Globus pallidus (tissue), 1 donor: ENCODE data around the gene ZNF423.
"Not testable (repeated sequence)": the region's sequence is repeated elsewhere in the genome, so short reads cannot be mapped to it uniquely, and the experiment has no call there.

Experiments
- DNase-seq: peaks from one replicate; pipeline ENCODE4 v3.0.0-alpha.2; 2015; ENCODE audit warnings: low spot score

Gene ZNF423

DNA sequence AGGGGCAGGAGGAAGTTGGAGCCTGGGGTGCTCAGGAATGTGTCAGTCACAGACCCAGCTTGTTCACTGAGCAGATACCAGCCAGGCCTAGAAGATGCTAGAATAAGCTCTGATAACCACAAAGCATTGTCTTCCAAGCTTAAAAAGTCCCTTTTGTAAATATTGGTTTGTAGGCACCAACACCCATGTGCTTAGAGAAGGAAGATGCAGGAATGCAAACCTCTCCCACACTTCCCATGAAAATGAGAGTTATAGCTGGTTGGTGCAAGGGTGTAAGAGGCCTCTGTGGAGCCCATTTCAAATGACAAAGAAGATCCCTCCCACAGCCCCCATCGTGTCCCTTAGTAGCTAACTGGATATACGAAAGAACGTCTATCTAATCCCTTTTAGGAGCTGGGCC lies 272.0 kb downstream of the ZNF423 start:
- no peak for DNase-seq

DNA sequence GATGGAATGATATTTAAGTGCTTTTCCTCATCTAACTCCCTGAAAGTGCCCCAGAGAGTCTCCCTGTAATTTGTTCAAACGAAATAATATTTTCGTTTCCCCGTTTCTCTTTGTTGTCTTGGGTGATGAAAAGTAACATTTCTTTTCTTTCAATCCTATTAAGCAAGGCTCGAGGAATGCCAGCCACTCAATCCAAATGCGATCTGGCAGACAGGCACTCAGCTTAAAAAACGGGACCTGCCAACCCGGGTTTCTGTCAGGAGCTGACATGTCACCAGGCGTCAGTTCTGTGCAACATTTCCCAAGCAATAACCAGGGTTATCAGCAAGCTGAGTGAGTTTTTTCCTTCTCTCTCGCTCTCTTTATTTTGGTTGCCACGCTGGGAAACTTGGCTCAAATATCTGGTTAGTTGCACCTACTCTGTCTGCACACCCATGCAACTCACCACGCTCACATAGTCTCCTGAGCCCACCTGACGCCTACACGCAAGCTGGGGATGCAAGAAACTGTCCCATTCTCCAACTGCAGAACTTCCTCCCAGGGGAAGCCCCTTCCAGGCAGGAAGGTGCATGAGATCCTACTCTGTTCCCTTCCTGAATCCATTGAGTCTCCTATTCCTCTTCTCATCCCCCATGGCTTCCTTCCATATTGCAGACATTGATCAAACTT lies 274.1 kb downstream of the ZNF423 start:
- DNase-seq: no peak

DNA sequence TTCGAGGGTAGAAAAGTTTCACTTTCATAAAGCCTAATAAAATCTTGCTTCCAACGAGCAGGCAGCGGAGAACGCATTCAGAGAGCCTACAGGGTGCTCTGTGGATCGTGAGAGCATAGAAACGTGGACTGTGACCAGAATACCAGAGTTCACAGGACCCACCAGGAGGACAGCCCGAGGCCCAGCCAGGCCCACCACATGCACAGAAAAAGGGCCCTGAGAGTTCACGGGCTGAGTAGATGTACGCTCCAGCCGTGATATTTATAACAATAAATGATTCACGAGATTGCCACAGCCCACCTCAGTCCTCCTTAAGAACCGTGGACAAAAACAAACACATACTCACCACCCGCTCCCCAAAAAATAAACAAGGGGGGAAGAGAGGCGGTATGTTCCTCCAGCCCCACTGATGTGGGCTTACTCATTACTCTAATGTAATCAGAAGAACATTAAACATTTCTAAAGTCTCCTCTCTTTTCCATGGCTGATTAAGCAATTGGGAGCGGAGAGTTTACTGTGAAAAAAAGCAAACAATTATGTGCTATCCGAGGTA lies 275.1 kb downstream of the ZNF423 start:
- DNase-seq: no peak

DNA sequence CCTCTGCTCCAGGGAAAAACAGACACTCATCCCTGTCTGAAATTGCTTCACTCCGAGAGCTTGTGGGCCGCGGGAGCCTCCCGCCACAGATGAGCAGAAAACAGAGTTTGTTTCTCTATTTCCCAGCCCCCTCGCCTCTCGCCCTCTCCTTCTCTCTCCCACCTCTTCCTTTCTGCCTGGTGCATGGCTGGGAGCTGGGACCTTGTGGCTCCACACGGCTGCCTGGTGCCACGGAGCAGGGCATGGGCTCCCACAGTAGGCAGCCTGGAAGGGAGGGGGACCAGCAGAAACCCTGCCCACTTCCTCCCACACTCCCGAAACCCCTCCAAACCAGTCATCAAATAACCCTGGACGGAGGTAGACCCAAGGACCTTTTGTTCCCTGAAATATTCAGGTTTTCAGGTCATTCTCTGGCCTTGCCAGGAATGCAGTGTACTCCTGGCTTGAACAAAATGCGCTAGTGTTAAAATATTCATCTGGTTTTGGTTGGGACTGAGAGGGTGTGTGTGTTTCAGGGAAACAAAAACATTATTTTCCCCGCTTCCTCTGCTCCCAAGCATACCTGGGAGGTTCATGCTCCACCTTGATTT lies 277.4 kb downstream of the ZNF423 start:
- no peak for DNase-seq

DNA sequence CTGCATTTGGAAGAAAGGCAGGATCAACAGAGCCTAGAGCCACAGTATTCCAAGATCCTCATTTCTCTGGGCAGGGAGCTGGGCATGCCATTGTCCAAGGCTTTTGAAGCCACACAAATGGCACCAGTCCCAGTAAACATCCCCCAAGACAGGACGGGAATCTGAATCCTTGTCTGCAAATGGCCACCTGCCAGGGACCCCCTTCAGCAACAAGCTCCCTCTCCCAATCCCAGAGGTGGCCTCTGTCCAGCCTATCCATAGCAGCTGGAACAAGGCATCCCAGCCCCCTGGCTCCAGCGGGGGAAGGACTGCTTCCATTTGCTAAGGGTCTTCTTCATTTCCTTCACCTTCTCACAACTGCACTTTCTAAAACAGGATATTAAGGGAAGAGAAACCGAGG lies 277.9 kb downstream of the ZNF423 start:
- no peak for DNase-seq

DNA sequence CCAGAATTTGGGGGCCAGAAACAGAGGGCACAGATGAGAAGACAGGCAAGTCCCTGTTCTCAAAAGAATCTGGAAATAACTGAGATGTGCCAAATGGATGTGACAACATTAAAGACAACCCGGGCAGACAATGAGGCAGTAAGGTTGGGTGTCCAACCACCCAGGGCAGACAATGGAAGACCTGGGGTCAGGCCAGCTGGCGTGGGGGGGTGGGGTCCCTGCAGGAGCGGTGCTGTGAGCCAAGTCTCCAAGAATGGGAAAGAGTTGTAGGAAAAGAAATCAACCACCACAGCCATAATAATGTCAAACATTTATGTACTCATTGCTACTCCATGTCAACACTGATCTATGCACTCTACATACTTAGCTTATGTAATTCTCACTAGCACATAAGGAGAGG lies 279.0 kb downstream of the ZNF423 start:
- no peak for DNase-seq

DNA sequence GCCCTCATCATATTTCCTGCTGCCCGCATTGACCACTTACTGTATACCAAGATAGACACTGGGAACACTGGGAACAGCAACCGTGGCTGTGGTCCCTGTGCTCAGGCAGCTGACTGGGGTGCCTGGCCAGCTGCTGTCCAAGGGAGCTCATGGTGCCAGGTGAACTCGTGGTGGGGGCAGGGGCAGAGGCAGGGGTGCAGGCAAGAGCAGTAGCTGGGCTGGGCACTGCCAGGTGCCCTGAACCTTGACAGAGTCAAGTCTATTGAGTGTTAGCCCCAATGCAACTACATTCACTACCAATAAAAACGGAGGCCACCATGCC lies 279.8 kb downstream of the ZNF423 start:
- DNase-seq: no peak

DNA sequence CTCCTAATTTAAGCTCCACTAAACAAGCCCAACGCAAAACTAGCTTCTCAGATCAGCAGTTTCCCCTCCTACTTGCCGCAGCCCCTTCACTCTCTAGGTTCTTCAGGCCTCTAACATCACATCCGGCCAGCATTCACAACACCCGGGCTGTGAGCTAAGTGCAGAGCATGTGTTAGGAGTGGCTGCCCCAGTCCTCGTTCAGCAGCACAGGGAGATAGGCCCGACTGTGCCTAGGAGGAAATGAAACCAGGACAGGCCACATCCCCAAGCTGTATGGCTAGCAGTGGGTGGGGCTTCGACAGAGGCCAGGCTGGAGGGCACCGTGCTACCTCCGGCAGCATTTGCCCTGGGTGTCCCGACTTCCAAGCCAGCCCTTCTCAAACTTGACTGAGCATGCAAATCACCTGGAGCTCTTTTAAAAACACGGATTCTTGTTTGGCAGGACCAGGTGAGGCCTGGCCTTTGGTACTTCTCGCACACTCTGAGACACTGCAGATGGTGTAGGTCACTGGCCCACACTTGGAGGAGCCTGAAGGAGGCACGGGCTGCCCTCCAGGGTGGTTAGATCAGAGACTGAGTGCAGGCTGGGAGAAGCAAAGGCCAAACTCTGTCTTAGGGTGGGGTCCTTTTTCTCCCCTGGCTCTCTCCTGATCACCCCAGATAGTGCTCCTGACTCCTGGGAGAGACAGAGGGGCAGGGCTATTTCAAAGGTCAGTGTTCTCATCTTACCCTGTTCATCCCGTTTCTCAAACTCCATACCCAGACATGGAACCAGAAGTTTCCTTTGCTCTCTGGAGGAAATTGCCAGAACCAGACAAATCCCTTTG lies 280.4 kb downstream of the ZNF423 start:
- DNase-seq: peak; percentile 60

DNA sequence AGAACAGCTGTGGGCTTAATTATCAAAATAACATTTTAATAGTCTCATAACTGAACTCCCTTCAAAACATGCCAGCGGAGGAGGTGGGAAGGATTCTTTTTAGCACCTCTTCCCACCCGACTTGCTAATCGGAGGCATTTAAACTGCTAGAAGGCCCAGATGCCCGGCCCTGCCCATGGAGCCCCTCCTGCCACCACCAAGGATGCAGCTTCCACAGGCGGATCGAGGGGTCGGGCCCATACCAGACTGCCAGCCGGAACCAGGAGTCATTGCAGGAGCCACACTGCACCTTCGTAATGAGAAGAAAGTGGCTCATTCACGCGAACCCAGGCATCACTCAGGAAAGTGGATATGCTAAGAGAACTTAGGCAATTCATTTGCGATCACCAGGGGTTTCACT lies 281.1 kb downstream of the ZNF423 start:
- no peak for DNase-seq

DNA sequence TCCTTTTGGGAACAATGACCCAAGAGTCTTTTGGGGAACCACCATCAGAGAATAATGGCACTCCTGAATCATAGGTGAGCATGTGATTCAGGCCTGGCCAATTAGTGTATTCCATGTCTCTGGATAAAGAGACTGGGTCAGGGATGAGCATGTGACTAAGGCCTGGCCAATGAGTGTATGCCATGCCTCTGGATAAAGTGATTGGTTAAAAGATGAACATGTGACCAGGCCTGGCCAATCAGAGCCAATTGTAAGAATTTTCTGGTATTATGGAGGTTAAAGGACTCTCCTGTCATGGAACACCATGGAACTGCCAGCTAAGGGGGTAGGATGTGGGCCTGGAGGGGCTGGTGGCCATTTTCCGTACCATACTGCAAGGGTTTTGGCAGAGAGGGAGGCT lies 288.0 kb downstream of the ZNF423 start:
- no peak for DNase-seq

DNA sequence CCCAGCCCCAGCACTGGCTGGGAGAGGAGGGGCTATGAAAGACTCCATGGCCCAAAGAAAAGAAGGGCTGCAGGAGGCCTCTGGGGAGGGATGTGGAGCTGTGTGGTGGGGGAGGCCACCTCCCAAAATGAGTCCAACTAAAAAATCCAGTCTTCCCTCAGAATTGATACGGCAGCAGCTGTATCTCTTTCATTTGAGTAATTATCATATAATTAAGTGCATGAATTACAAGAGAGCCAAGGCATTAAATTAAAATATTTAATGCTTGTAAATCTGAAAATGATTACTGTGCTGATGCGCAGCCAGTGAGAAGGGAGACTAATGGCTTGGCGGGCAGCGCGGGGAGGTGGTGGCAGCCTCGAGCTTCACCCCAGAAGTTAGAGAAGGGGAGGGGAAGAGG lies 289.5 kb downstream of the ZNF423 start:
- no peak for DNase-seq

DNA sequence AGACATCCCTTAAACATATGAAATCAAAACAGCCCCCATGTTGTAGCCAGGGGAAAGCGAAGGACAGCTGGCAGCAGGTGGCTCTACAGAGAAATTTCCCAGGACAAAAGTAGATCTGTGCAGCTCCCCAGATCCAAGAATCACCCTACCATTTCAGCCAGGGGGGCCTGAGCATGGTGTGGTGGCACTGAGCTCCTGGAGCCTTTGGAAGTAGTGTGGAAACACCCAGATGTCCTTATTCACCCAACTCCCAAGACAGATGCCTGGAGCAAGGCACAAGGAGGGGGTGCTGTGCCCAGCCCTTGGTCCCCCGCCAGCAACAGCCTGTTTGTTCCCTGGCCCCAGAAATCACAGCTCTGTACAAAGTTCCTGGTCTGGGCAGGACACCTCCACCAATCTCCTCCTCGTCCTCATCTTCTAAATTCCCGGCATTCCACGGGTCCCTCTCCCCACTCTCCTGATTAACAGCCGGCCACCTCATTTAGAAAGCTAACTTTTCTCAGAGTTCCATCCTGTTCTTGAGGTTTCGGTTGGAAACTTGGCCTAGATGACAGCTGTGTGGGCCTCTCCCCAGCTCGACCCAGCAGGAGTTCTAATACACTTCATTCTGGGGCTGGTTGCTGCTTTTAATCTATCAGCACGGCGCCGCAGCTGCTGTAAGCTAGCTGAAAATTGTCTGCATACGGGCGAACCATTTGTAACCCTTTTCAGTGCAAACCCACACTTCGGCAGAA lies 291.2 kb downstream of the ZNF423 start:
- DNase-seq: no peak

DNA sequence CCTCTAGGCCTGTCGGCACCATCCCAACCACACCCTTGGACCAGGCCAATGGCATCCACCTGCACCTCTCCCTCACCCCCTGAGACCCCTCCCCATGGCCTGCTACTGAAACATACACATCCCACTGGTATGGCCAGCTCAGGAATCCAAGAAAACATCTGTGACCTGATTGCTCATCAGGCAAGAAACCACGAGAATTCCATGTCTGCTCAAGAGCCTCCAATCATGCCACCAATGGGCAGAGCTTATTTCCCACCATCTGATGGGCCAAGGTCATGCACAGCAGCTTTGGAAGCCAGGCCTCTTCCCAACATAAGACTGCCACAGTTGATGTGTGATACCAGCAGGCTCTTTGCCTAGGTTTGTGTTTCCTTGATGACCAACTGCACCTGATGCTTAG lies 292.2 kb downstream of the ZNF423 start:
- no peak for DNase-seq

DNA sequence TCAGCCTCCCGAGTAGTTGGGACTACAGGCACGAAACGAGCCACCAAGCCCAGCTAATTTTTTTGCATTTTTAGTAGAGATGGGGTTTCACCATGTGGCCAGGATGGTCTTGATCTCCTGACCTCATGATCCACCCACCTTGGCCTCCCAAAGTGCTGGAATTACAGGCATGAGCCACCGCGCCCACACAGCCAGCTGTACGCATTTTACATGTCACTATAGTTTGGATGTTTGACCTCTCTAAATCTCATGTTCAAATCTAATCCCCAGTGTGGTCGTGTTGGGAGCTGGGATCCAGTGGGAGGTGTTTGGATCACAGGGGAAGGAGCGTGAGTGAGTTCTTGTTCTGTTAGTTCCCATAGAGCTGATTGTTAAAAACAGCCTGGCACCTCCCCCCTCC lies 293.0 kb downstream of the ZNF423 start:
- DNase-seq: not testable (repeated sequence)

DNA sequence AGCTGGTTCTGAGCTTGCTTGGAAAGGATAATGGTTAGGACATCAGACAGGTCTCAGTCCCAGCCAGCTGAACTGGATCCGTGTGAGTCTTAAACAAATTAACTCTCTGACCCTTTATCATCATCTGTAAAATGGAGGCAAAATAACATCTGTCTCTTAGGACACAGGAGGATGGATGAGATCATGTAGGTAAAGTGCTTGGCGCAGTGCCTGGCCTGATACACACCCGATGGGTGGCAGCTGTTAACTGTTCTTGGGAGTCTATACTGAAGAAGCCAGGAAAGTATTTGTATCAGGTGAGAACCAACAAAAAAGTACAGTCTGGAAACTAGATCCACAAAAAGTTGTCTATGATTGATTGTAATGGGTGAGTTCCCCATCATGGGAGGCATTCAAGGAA lies 293.7 kb downstream of the ZNF423 start:
- DNase-seq: no peak

DNA sequence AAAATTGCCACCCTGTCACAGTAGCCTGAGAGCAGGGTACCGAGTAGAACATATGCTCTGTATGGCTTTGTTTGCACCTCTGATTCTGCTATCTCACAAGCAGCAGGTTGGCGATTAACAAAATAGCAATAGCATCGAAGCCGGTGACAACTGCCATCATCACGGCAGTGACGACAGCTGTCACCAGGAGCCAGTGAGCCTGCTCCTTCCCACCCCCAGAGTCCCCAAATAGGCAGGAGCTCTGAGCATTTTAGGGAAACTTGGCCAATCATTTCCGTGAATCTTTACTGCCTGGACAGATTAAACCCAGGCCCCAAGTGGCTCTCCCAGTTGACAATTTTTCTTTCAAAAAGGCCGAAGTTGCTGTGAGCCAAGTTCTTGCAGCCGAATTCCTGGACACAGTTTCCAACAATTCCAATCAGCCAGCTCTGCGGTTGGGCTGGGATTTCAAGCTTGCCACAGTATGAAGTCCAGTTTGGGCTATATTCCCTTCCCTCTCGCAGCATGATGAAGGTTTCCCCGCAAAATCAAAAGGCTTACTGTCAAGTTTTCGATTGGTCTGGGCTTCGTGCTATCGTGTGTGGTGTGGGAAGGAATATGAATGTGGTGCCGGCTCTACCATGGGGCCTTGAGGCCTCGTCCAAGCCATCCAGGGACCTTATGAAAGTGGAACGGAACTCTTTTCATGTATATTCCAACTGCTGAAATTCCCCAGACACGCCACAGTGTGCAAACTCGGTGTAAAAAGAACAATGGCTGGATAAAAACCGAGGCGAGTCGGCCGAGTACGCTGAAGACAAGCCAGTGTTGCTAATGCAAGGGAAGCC lies 295.7 kb downstream of the ZNF423 start:
- no peak for DNase-seq

DNA sequence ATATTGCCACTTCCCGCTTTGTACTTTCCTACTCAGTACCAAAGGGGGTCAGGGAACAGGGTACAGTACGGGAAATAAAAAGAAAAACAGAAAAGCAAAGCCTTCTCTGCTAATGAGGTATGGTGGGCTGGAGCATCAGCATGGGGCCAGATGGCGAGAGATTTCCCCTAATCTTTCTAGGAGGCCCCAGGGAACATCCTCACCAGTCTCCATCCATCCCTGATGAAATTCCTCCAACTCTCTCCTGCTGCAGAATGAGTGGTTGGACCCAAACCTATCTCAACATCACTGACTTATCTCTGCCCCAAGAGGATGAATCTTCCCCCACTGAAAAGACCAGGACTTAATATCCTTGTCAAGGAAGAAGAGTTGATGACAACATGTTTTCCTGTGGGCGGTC lies 296.7 kb downstream of the ZNF423 start:
- DNase-seq: no peak

DNA sequence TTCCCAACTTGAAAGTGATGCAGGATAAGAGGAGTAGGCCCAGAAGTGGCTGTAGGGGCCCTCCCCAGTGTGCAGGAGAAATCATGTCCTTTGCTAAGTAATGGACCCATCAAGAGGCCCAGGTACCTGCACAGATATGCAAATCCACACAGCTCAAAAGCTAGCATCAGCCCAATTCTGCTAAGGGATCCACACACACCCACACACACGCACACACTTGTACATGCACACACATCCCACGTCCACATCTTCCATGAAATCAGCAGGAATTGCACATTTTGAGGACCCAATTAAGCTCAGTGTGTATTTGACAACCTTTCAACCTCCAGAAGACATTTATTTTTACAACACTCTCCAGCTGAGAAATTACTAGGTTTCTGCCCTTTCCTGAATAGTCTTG lies 297.5 kb downstream of the ZNF423 start:
- no peak for DNase-seq

DNA sequence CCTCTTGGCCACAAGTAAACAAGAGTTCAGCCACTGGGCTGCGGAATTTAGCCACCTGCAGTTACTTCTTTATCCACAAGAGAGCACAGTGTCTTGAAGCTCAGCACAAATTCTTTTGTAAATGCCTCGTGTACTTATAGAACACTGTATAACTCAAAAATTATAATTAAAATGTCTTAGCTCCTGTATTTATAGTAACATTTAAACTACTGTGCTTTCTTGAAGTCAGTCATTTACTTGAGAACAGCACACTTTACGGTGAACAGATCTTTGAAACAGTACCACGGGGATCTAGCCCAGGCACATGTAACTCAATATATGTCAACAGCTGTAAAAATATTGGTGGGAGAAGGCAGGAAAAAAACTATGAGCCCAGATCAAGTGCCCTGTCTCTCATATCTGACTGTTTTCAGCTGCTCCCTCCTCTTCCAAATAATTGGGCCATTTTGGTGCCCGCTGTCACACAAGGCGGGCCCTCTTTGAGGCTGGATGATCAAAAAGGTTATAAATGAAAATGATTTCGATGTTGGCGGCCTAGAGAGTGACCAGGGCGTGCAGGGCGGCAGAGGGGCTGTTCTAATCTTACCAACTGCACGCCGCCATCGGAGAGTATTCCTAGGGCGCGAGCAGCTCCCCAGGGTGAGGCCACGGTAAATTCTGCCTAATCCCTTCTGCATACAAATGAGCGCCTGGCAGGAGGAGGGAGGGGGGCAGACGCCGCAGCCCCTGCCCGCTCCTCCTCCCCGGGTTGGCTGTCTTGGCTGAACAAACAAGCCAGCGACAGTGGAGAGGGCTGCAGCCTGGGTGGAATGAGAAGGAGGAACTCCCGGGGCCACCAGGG lies 299.1 kb downstream of the ZNF423 start:
- DNase-seq: peak; percentile 33

DNA sequence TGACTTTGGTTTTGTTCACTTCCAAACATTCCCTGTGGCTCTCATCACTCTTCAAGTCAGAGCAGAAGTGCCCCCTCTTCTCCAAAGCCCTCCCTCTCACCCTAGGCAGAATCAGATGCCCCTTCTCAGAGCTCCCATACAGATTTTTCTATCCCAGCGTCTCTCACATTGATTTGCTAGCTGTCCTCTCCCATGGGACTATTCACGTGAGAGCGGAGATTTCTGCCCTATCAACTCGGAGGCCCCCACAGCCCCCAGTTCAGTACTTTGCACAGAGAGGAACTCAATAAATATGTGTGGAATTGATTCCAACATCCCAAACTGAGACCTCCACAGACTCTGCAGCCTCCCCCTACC lies 299.7 kb downstream of the ZNF423 start:
- no peak for DNase-seq

DNA sequence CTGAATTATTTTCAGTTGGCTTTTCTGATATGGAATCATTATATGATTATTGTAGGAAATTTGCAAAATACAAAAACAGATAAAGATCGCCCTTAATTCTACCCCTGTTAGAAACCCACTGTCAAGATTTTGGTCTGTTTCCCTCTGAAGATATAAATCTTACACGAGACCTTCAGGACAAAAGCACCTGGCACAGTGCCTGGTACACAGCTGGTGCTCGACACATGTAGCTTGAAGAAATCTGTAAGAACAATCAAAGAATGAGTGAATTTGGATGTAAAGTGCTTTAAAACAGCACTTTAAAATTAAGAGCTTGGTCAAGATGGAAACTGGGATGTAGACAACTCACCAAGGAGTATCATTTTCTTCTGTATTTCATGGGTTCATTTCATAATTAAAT lies 301.2 kb downstream of the ZNF423 start:
- no peak for DNase-seq
